ENCODE results near the gene ATP9B. TPM values are rescaled to one million over a fixed set of nuclear protein-coding genes. Genes with fewer than 3 reads are reported as not detected.
A peak's percentile ranks its signal among the peaks of the same experiment; 100 is the strongest.

The ATP9B gene
- total and polyA plus RNA-seq, 2 experiments from 2014 or later = 8.5 to 12.8 TPM

DNA sequence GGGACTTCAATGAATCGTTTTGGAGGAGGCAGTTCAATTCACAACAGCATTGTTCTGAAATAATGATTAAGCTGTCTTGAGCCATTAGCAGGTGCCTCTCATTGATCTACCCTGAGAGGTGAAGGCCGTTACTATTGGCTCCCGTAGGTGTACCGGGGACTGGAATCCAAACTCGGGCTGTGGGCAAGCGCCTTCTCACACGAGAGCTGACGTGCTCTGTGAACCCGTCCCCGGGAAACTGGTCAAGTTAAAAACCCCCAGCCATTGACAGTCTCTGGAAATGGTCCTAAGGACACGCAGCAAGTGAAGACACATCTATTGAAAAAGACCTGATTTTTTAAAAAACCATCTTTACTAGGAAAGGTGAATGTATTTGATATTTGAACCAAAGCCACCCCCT, 318.4 kb downstream of the ATP9B start:
- Histone ChIP-seq H2AFZ (no peak overlapping the region), H3K36me3 (ENCODE audit: low read depth) (no peaks in the 10 kb centered on the region), H3K4me3 (no peak overlapping the region), H3F3A (ENCODE audit: insufficient read depth) (no peaks in the 10 kb centered on the region), H3K27me3 (replicated peaks; ENCODE audit: insufficient read depth) (peaks cover 12% of the 10 kb centered on the region), H3K4me1 (ENCODE audit: insufficient read depth) (no peaks in the 10 kb centered on the region), H3K9me2 (ENCODE audit: insufficient read depth) (no peaks in the 10 kb centered on the region), H3K27ac (no peak overlapping the region), H4K20me1 (ENCODE audit: insufficient read depth) (no peaks in the 10 kb centered on the region), H3K9ac (no peak overlapping the region), H3K79me2 (ENCODE audit: insufficient read depth) (no peaks in the 10 kb centered on the region), H3K4me2 (ENCODE audit: unreplicated experiment) (no peak overlapping the region), H3K9me3 (ENCODE audit: low read depth) (no peaks in the 10 kb centered on the region)
- no peak for DNase-seq
- in situ Hi-C loops (cut with MboI) = no loop called here
- 60 to 61% methylated on average over 11 of the region's 11 CpGs for WGBS, 2 experiments (ENCODE audit: low coverage in 1 of 2, low lambda C conversion rate in 2 of 2, missing lambda C conversion rate in 2 of 2)
- no peak for TF ChIP-seq EZH2phosphoT487 (IDR thresholded peaks at IDR 0.05; ENCODE audit: insufficient read depth, low read depth)
- TF ChIP-seq EZH2 (IDR thresholded peaks at IDR 0.05; ENCODE audit: insufficient read depth, poor library complexity, severe bottlenecking) = no peak

DNA sequence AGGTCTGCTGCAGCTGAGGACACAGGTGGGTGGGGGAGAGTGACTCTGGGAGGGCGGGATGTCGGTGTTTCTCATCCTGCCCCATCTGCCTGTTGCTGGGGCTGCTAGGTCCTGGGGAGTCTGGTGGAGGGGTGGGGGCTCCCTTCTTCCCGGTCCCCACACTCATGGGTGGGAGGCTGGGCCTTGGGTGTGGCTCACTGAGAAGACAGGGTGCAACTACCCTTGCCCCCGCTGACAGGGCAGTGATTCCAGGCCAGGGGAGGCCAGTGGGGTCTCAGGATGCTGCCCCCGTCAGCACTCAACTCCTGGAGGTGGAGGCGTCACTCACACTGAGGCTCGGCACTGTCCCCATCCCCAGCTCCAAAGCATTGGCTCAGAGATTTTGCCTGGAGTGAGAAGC, 318.8 kb downstream of the ATP9B start:
- H3K9ac ChIP-seq = no peak overlapping the region
- H3F3A ChIP-seq (ENCODE audit: insufficient read depth) = no peaks in the 10 kb centered on the region
- no peaks in the 10 kb centered on the region for H3K36me3 ChIP-seq (ENCODE audit: low read depth)
- no peaks in the 10 kb centered on the region for H3K9me2 ChIP-seq (ENCODE audit: insufficient read depth)
- peaks cover 12% of the 10 kb centered on the region for H3K27me3 ChIP-seq (replicated peaks; ENCODE audit: insufficient read depth)
- no peaks in the 10 kb centered on the region for H3K9me3 ChIP-seq (ENCODE audit: low read depth)
- H3K79me2 ChIP-seq (ENCODE audit: insufficient read depth) = no peaks in the 10 kb centered on the region
- H2AFZ ChIP-seq = no peak overlapping the region
- no peak overlapping the region for H3K4me2 ChIP-seq (ENCODE audit: unreplicated experiment)
- no peak overlapping the region for H3K4me3 ChIP-seq
- DNase-seq = no peak
- in situ Hi-C loops (cut with MboI) = no loop called here
- 58 to 71% methylated on average over 6 to 7 of the region's 7 CpGs for WGBS, 2 experiments (ENCODE audit: low coverage in 1 of 2, low lambda C conversion rate in 2 of 2, missing lambda C conversion rate in 2 of 2)
- no peaks in the 10 kb centered on the region for H4K20me1 ChIP-seq (ENCODE audit: insufficient read depth)
- TF ChIP-seq EZH2 (IDR thresholded peaks at IDR 0.05; ENCODE audit: insufficient read depth, poor library complexity, severe bottlenecking) (no peak), EZH2phosphoT487 (IDR thresholded peaks at IDR 0.05; ENCODE audit: insufficient read depth, low read depth) (no peak)
- no peaks in the 10 kb centered on the region for H3K4me1 ChIP-seq (ENCODE audit: insufficient read depth)
- H3K27ac ChIP-seq = no peak overlapping the region

DNA sequence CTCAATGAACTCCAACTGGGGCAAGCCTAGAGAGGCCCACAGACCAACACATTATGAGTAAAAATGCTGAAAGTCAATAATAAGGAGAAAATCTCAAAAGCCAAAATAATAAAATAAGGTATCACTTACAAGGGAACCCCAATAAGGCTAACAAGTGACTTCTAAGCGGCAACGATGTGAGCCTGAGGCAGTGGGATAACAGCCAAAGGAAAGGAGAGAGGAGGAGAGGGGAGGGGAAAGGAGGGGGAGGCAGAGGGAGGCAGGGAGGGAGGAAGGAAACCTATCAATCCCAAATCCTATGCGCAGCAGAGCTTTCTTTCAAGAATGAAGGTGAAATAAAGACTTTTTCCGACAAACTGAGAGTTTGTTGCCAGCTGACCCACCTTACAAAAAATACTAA, 320.5 kb downstream of the ATP9B start:
- in situ Hi-C loops (cut with MboI) = no loop called here
- H3K9me3 ChIP-seq (ENCODE audit: low read depth) = no peaks in the 10 kb centered on the region
- WGBS, 2 experiments (ENCODE audit: low coverage in 1 of 2, low lambda C conversion rate in 2 of 2, missing lambda C conversion rate in 2 of 2) = 40% methylated on average over 4 of the region's 4 CpGs

DNA sequence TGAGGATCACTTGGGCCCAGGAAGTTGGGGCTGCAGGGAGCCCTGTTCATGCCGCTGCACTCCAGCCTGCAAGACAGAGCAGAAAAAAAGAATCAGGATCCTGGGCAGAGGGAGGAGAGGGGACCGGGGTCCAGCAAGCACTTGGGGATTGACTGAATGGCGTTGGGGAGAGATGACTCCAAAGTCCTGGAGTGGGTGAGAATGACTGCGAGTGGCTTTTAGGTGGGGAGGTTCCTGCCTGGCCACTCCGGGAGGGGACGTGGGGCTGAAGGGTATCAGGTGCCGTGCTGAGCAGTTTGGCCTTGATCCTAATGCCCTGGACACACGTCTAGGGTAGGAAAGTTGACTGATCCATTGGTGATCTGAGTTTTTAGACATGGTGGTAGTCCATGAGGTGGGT, 323.0 kb downstream of the ATP9B start:
- H3K9ac ChIP-seq = no peak overlapping the region
- H3K27me3 ChIP-seq (replicated peaks; ENCODE audit: insufficient read depth) = peaks cover 12% of the 10 kb centered on the region
- no peaks in the 10 kb centered on the region for H3K36me3 ChIP-seq (ENCODE audit: low read depth)
- no peak overlapping the region for H2AFZ ChIP-seq
- H3K4me1 ChIP-seq (ENCODE audit: insufficient read depth) = no peaks in the 10 kb centered on the region
- in situ Hi-C loops (cut with MboI) = no loop called here
- H3K79me2 ChIP-seq (ENCODE audit: insufficient read depth) = no peaks in the 10 kb centered on the region
- H4K20me1 ChIP-seq (ENCODE audit: insufficient read depth) = no peaks in the 10 kb centered on the region
- no peak overlapping the region for H3K27ac ChIP-seq
- H3F3A ChIP-seq (ENCODE audit: insufficient read depth) = no peaks in the 10 kb centered on the region
- no peaks in the 10 kb centered on the region for H3K9me2 ChIP-seq (ENCODE audit: insufficient read depth)
- 86 to 89% methylated on average over 8 of the region's 8 CpGs for WGBS, 2 experiments (ENCODE audit: low coverage in 1 of 2, low lambda C conversion rate in 2 of 2, missing lambda C conversion rate in 2 of 2)
- no peaks in the 10 kb centered on the region for H3K9me3 ChIP-seq (ENCODE audit: low read depth)
- no peak for TF ChIP-seq EZH2 (IDR thresholded peaks at IDR 0.05; ENCODE audit: insufficient read depth, poor library complexity, severe bottlenecking)
- H3K4me3 ChIP-seq = no peak overlapping the region
- no peak for DNase-seq
- H3K4me2 ChIP-seq (ENCODE audit: unreplicated experiment) = no peak overlapping the region

More for the DNA sequence above, 320.5 kb downstream of the ATP9B start:
- TF ChIP-seq EZH2 (IDR thresholded peaks at IDR 0.05; ENCODE audit: insufficient read depth, poor library complexity, severe bottlenecking) (no peak), EZH2phosphoT487 (IDR thresholded peaks at IDR 0.05; ENCODE audit: insufficient read depth, low read depth) (no peak)
- Histone ChIP-seq H3K27me3 (replicated peaks; ENCODE audit: insufficient read depth) (peaks cover 12% of the 10 kb centered on the region), H3K36me3 (ENCODE audit: low read depth) (no peaks in the 10 kb centered on the region), H3K79me2 (ENCODE audit: insufficient read depth) (no peaks in the 10 kb centered on the region), H3K9ac (no peak overlapping the region), H3K4me3 (no peak overlapping the region), H4K20me1 (ENCODE audit: insufficient read depth) (no peaks in the 10 kb centered on the region), H3K4me1 (ENCODE audit: insufficient read depth) (no peaks in the 10 kb centered on the region), H3K9me2 (ENCODE audit: insufficient read depth) (no peaks in the 10 kb centered on the region), H3K4me2 (ENCODE audit: unreplicated experiment) (no peak overlapping the region), H3K27ac (no peak overlapping the region), H2AFZ (no peak overlapping the region), H3F3A (ENCODE audit: insufficient read depth) (no peaks in the 10 kb centered on the region)
- no peak for DNase-seq

DNA sequence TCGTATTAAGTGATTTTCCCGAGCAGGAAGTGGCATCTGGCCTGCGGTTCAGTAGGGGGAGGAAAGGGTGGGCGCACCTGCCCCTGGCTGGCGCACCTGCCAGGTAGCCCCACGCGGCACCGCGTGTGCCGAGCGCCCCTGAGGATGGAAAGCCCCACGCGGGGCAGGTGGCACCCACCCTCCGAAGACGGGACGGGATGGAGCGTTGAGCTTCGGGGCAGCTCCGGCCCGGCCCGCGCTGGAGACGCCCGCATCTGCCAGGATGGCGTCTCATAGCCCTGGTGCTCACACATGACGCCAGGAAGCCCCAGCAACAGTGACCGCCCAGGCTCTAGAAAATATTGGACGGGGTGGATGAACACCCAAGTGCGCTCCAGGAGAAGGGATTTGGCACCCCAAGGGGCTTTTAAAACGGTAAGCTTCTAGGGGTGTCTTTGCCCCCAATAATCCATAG, 324.0 kb downstream of the ATP9B start:
- Histone ChIP-seq H2AFZ (peak overlapping the region; percentile 67), H3K79me2 (ENCODE audit: insufficient read depth) (no peaks in the 10 kb centered on the region), H3K9me2 (ENCODE audit: insufficient read depth) (no peaks in the 10 kb centered on the region), H3K4me3 (peak overlapping the region; percentile 74), H4K20me1 (ENCODE audit: insufficient read depth) (no peaks in the 10 kb centered on the region), H3K9me3 (ENCODE audit: low read depth) (no peaks in the 10 kb centered on the region), H3F3A (ENCODE audit: insufficient read depth) (no peaks in the 10 kb centered on the region), H3K4me1 (ENCODE audit: insufficient read depth) (no peaks in the 10 kb centered on the region), H3K27ac (peak overlapping the region; percentile 92), H3K4me2 (ENCODE audit: unreplicated experiment) (peak overlapping the region; percentile 92), H3K36me3 (ENCODE audit: low read depth) (no peaks in the 10 kb centered on the region), H3K27me3 (replicated peaks; ENCODE audit: insufficient read depth) (peaks cover 11% of the 10 kb centered on the region), H3K9ac (peak overlapping the region; percentile 95)
- TF ChIP-seq EZH2phosphoT487 (IDR thresholded peaks at IDR 0.05; ENCODE audit: insufficient read depth, low read depth) = no peak
- TF ChIP-seq EZH2 (IDR thresholded peaks at IDR 0.05; ENCODE audit: insufficient read depth, poor library complexity, severe bottlenecking) = no peak
- WGBS, 2 experiments (ENCODE audit: low coverage in 1 of 2, low lambda C conversion rate in 2 of 2, missing lambda C conversion rate in 2 of 2) = 16 to 17% methylated on average over 27 to 30 of the region's 30 CpGs
- peak; percentile 79 for DNase-seq
- in situ Hi-C loops (cut with MboI) = no loop called here

All from GM23248 (cell line).